GM23248 (cell line): ENCODE data around the gene SETD5. TPM values are rescaled to one million over a fixed set of nuclear protein-coding genes. Genes with fewer than 3 reads are reported as not detected.

Experiments used
- DNase-seq: peaks from one replicate; pipeline ENCODE4 v3.0.0-alpha.2; 2015
- H2AFZ ChIP-seq: fragments of 200-600 bp; sonication (generic); 2 replicates; pipeline ENCODE4 v1.6.1; 2016; ENCODE audit warnings: antibody characterized with exemption
- H3F3A ChIP-seq: fragments of 200-600 bp; sonication (generic); 2 replicates; pipeline ENCODE4 v1.6.1; 2016; ENCODE audit warnings: mild to moderate bottlenecking, antibody characterized with exemption, mixed run types; ENCODE audit not compliant: insufficient read depth
- H3K27ac ChIP-seq: fragments of 200-600 bp; sonication (generic); 2 replicates; pipeline ENCODE4 v1.5.1; 2016; ENCODE audit warnings: mild to moderate bottlenecking
- H3K27me3 ChIP-seq: fragments of 200-600 bp; sonication (generic); replicated peaks from 2 replicates; pipeline ENCODE4 v1.6.1; 2016; ENCODE audit warnings: mild to moderate bottlenecking; ENCODE audit not compliant: insufficient read depth
- H3K36me3 ChIP-seq: fragments of 200-600 bp; sonication (generic); 2 replicates; pipeline ENCODE4 v1.6.1; 2016; ENCODE audit warnings: low read depth, mild to moderate bottlenecking
- H3K4me1 ChIP-seq: fragments of 200-600 bp; sonication (generic); 2 replicates; pipeline ENCODE4 v1.6.1; 2016; ENCODE audit warnings: mild to moderate bottlenecking; ENCODE audit not compliant: insufficient read depth
- H3K4me2 ChIP-seq: fragments of 200-600 bp; sonication (generic); one replicate; pipeline ENCODE4 v1.6.1; 2016; ENCODE audit warnings: mild to moderate bottlenecking; ENCODE audit not compliant: unreplicated experiment
- H3K4me3 ChIP-seq: fragments of 200-600 bp; sonication (generic); 2 replicates; pipeline ENCODE4 v1.5.1; 2016; ENCODE audit warnings: mild to moderate bottlenecking
- H3K79me2 ChIP-seq: fragments of 200-600 bp; sonication (generic); 2 replicates; pipeline ENCODE4 v1.6.1; 2016; ENCODE audit warnings: mild to moderate bottlenecking; ENCODE audit not compliant: insufficient read depth
- H3K9ac ChIP-seq: fragments of 200-600 bp; sonication (generic); 2 replicates; pipeline ENCODE4 v1.6.1; 2016; ENCODE audit warnings: mild to moderate bottlenecking
- H3K9me2 ChIP-seq: fragments of 200-600 bp; sonication (generic); 2 replicates; pipeline ENCODE4 v1.6.1; 2016; ENCODE audit warnings: mixed run types, mild to moderate bottlenecking, moderate library complexity; ENCODE audit not compliant: insufficient read depth
- H3K9me3 ChIP-seq: fragments of 200-600 bp; sonication (generic); one replicate; pipeline ENCODE4 v1.6.1; 2017; ENCODE audit warnings: low read depth
- H4K20me1 ChIP-seq: fragments of 200-600 bp; sonication (generic); 2 replicates; pipeline ENCODE4 v1.6.0; 2016; ENCODE audit not compliant: insufficient read depth
- EZH2 ChIP-seq: fragments of 200-600 bp; sonication (generic); IDR thresholded peaks from 2 replicates; pipeline ENCODE4 v1.6.1; 2018; ENCODE audit warnings: antibody characterized with exemption, mild to moderate bottlenecking; ENCODE audit not compliant: insufficient read depth, poor library complexity, severe bottlenecking
- EZH2phosphoT487 ChIP-seq: fragments of 200-600 bp; sonication (generic); IDR thresholded peaks from 2 replicates; pipeline ENCODE4 v1.6.1; 2018; ENCODE audit warnings: antibody characterized with exemption, moderate library complexity, mild to moderate bottlenecking, low read depth; ENCODE audit not compliant: insufficient read depth
- WGBS, 2 experiments: methylation state at CpG; one replicate each; pipeline ENCODE4 v1.1.6; 2015 to 2017; ENCODE audit warnings: low lambda C conversion rate in 2 of 2, low coverage in 1 of 2; ENCODE audit errors: missing lambda C conversion rate in 2 of 2; 5-methylcytosine and 5-hydroxymethylcytosine counted together
- in situ Hi-C: fragments of 300-500 bp; cut with MboI; formaldehyde crosslinking; loops from 2 replicates; pipeline ENCODE4 v1.15.0; 2020
- polyA plus RNA-seq: library from polyadenylated mRNA; unstranded; fragments of >200 nt; fragmentation: Nextera tagmentation; extraction: Ambion mirVana; gene quantifications from 2 replicates; pipeline ENCODE4 v1.2.1, GENCODE V29; 2016
- total RNA-seq: library from RNA; depleted of rRNA; stranded (reverse); fragments of >200 nt; shearing (Covaris generic); gene quantifications from 2 replicates; pipeline ENCODE4 v1.2.3, GENCODE V29; 2014; rRNA removed

The SETD5 gene
- total RNA-seq (45.0 and 62.0 TPM in 2 replicates), polyA plus RNA-seq (31.7 and 35.0 TPM in 2 replicates)

- peaks cover 68% of the 10 kb centered on the region for H3F3A ChIP-seq
- H3K4me1 ChIP-seq: peaks cover 56% of the 10 kb centered on the region
- peaks cover 85% of the 10 kb centered on the region for H3K79me2 ChIP-seq
- peaks cover 24% of the 10 kb centered on the region for H4K20me1 ChIP-seq
- peak within 1 kb of the TSS; percentile 86 for H3K4me2 ChIP-seq
- no peaks in the 10 kb centered on the region for H3K9me2 ChIP-seq
- 0 to 3% methylated on average over 8 to 43 of the region's 63 CpGs for WGBS, 2 experiments
- no peaks in the 10 kb centered on the region for H3K9me3 ChIP-seq
- H2AFZ ChIP-seq: no peak within 1 kb of the TSS
- no peaks in the 10 kb centered on the region for H3K27me3 ChIP-seq
- peak within 1 kb of the TSS; percentile 99 for H3K27ac ChIP-seq
- peak; percentile 99 for DNase-seq
- peaks cover 27% of the 10 kb centered on the region for H3K36me3 ChIP-seq
- in situ Hi-C loops: no loop called here
- H3K4me3 ChIP-seq: peak within 1 kb of the TSS; percentile 95
- TF ChIP-seq EZH2: no peak
- TF ChIP-seq EZH2phosphoT487: no peak
- peak within 1 kb of the TSS; percentile 100 for H3K9ac ChIP-seq
Observed at GRCh38 chr3:9397332-9397905, at the start of gene SETD5. TSS of gene SETD5 (plus strand) at chr3:9397615. CDS start at chr3:9428939, 31,324 bp downstream.

- Histone ChIP-seq H3K27ac (peak overlapping the region; percentile 78), H3K79me2 (no peaks in the 10 kb centered on the region)
Observed at GRCh38 chr3:9347887-9348286, 49.5 kb upstream of the SETD5 start.

GRCh38 chr3:9349321-9350117 lies 47.9 kb upstream of the SETD5 start:
- peaks cover 49% of the 10 kb centered on the region for H3K4me1 ChIP-seq

More at GRCh38 chr3:9347887-9348286, 49.5 kb upstream of the SETD5 start:
- H2AFZ ChIP-seq: no peak overlapping the region
- H3K9ac ChIP-seq: peak overlapping the region; percentile 51; the same call in 1 of the 2 replicates
- H3K9me3 ChIP-seq: no peaks in the 10 kb centered on the region
- peak overlapping the region; percentile 14; the same call in 1 of the 2 replicates for H3K4me3 ChIP-seq
- no peaks in the 10 kb centered on the region for H3K9me2 ChIP-seq
- in situ Hi-C loops: no loop called here
- no peaks in the 10 kb centered on the region for H3K36me3 ChIP-seq
- no peaks in the 10 kb centered on the region for H4K20me1 ChIP-seq
- no peaks in the 10 kb centered on the region for H3K27me3 ChIP-seq
- 0 to 1% methylated on average over 2 of the region's 2 CpGs for WGBS, 2 experiments
- DNase-seq: peak; percentile 95
- no peak for TF ChIP-seq EZH2
- TF ChIP-seq EZH2phosphoT487: peak; percentile 98
- H3K4me1 ChIP-seq: peaks cover 46% of the 10 kb centered on the region
- peaks cover 48% of the 10 kb centered on the region for H3F3A ChIP-seq
- peak overlapping the region; percentile 71 for H3K4me2 ChIP-seq

GRCh38 chr3:9351709-9352126 lies 45.7 kb upstream of the SETD5 start:
- Histone ChIP-seq H3K9ac (no peak overlapping the region), H3K79me2 (no peaks in the 10 kb centered on the region), H3F3A (peaks cover 41% of the 10 kb centered on the region), H2AFZ (no peak overlapping the region), H3K4me1 (peaks cover 47% of the 10 kb centered on the region), H3K9me2 (no peaks in the 10 kb centered on the region), H3K27me3 (no peaks in the 10 kb centered on the region), H3K36me3 (no peaks in the 10 kb centered on the region), H4K20me1 (no peaks in the 10 kb centered on the region), H3K27ac (no peak overlapping the region), H3K4me3 (no peak overlapping the region), H3K9me3 (no peaks in the 10 kb centered on the region), H3K4me2 (no peak overlapping the region)
- DNase-seq: no peak
- TF ChIP-seq EZH2phosphoT487: no peak
- TF ChIP-seq EZH2: no peak
- in situ Hi-C loops: loop anchor here (25.0 kb wide), 1 partner anchor 311 kb away; no protein-coding TSS in a partner anchor
- WGBS, 2 experiments: 76 to 82% methylated on average over 3 of the region's 3 CpGs

More at GRCh38 chr3:9349321-9350117, 47.9 kb upstream of the SETD5 start:
- H4K20me1 ChIP-seq: no peaks in the 10 kb centered on the region
- peak overlapping the region; percentile 59 for H3K9ac ChIP-seq
- peak; percentile 89 for DNase-seq
- H3K4me2 ChIP-seq: peak overlapping the region; percentile 77
- WGBS, 2 experiments: 0 to 4% methylated on average over 2 of the region's 2 CpGs
- peaks cover 48% of the 10 kb centered on the region for H3F3A ChIP-seq
- H3K9me2 ChIP-seq: no peaks in the 10 kb centered on the region
- TF ChIP-seq EZH2phosphoT487 (0 out of 2 replicates have a peak, but pooled peaks have one; percentile 20), EZH2 (no peak)
- peak overlapping the region; percentile 73 for H3K27ac ChIP-seq
- H3K79me2 ChIP-seq: no peaks in the 10 kb centered on the region
- no peaks in the 10 kb centered on the region for H3K27me3 ChIP-seq
- in situ Hi-C loops: loop anchor here (25.0 kb wide), 1 partner anchor 313 kb away; no protein-coding TSS in a partner anchor
- no peaks in the 10 kb centered on the region for H3K9me3 ChIP-seq
- H2AFZ ChIP-seq: no peak overlapping the region
- no peaks in the 10 kb centered on the region for H3K36me3 ChIP-seq
- peak overlapping the region; percentile 12; the same call in 1 of the 2 replicates for H3K4me3 ChIP-seq
